Occipital lobe (tissue), 1 donor: ENCODE measurements around the gene SCYGR2. TPM values are rescaled to one million over a fixed set of nuclear protein-coding genes. Genes with fewer than 3 reads are reported as not detected.

Experiments used
- total RNA-seq: library from RNA; depleted of rRNA; stranded (reverse); fragments of >200 nt; gene quantifications from one replicate; pipeline ENCODE4 v1.2.3, GENCODE V29; 2014

The SCYGR2 gene
- total RNA-seq, 1 donor from 2014 or later, result not detected

Other genes with a start within 250 kb of the SCYGR2 start
- not detected for gene TM4SF20, start 219.6 kb upstream of the SCYGR2 start, total RNA-seq
- not detected for gene SCYGR1, start 210.9 kb upstream of the SCYGR2 start, total RNA-seq
- gene AGFG1, start 126.7 kb upstream of the SCYGR2 start, total RNA-seq, result 112 TPM
- not detected for gene SCYGR3, start 15.9 kb downstream of the SCYGR2 start, total RNA-seq
- gene SCYGR4, start 18.6 kb downstream of the SCYGR2 start, total RNA-seq, result not detected
- gene SCYGR5, start 67.9 kb downstream of the SCYGR2 start, total RNA-seq, result not detected
- gene SLC19A3, start 119.1 kb downstream of the SCYGR2 start, total RNA-seq, result 1.2 TPM
- not detected for gene SCYGR6, start 125.9 kb downstream of the SCYGR2 start, total RNA-seq
- not detected for gene SCYGR7, start 129.4 kb downstream of the SCYGR2 start, total RNA-seq
- gene SCYGR8, start 147.0 kb downstream of the SCYGR2 start, total RNA-seq, result not detected
- not detected for gene CCL20, start 214.9 kb downstream of the SCYGR2 start, total RNA-seq